ENCODE measurements around the gene DLK2.
"Not testable (repeated sequence)": the region's sequence is repeated elsewhere in the genome, so short reads cannot be mapped to it uniquely, and the experiment has no call there.

The DLK2 gene

DNA sequence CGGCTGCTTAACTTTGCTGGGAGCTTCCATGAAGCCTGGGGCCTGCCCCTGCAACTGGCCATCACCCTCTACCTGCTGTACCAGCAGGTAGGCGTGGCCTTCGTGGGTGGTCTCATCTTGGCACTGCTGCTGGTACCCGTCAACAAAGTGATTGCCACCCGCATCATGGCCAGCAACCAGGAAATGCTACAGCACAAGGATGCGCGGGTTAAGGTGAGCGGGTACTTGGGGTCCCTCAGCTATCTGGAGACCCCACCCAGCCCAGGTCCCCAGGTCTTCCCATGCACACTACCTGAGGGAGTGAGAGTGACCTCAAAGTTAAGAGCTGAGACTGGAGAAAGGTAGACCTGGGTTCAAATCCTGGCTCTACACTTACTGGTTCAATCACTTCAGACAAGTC lies 22.2 kb downstream of the DLK2 start:
- no peak for DNase-seq (ENCODE audit: extremely low read depth, low read depth)

DNA sequence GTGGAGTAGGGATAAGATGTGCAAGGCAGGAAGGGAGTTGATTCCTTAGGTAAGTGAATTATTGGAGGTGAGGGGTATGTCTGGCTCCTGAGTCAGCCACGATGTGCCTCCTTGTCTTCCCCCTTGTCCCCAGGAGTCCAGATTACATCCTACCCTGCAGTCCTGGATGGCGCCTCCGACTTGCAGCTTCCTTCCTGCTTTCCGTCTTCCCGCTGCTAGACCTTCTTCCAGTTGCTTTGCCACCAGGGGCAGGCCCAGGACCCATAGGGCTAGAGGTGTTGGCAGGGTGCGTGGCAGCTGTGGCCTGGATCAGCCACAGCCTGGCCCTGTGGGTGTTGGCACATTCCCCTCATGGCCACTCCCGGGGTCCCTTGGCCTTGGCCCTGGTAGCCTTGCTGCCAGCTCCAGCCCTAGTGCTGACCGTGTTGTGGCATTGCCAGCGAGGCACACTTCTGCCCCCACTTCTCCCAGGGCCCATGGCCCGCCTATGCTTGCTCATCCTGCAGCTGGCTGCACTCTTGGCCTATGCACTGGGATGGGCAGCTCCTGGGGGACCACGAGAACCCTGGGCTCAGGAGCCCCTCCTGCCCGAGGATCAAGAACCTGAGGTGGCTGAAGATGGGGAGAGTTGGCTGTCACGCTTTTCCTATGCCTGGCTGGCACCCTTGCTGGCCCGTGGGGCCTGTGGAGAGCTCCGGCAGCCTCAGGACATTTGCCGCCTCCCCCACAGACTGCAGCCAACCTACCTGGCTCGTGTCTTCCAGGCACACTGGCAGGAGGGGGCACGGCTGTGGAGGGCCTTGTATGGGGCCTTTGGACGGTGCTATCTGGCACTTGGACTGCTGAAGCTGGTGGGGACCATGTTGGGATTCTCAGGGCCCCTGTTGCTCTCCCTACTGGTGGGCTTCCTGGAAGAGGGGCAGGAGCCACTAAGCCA lies 23.1 kb downstream of the DLK2 start:
- TF ChIP-seq, protein P1, sequence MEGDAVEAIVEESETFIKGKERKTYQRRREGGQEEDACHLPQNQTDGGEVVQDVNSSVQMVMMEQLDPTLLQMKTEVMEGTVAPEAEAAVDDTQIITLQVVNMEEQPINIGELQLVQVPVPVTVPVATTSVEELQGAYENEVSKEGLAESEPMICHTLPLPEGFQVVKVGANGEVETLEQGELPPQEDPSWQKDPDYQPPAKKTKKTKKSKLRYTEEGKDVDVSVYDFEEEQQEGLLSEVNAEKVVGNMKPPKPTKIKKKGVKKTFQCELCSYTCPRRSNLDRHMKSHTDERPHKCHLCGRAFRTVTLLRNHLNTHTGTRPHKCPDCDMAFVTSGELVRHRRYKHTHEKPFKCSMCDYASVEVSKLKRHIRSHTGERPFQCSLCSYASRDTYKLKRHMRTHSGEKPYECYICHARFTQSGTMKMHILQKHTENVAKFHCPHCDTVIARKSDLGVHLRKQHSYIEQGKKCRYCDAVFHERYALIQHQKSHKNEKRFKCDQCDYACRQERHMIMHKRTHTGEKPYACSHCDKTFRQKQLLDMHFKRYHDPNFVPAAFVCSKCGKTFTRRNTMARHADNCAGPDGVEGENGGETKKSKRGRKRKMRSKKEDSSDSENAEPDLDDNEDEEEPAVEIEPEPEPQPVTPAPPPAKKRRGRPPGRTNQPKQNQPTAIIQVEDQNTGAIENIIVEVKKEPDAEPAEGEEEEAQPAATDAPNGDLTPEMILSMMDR (IDR thresholded peaks at IDR 0.05; ENCODE audit: low read depth, low read length, missing control alignments): no peak
- no peak for DNase-seq (ENCODE audit: extremely low read depth, low read depth)
- H3K4me3 ChIP-seq (replicated peaks; ENCODE audit: low read depth, low read length): no peak overlapping the region

More for the DNA sequence above, 22.2 kb downstream of the DLK2 start:
- no peak overlapping the region for H3K4me3 ChIP-seq (replicated peaks; ENCODE audit: low read depth, low read length)
- TF ChIP-seq, protein P1 (IDR thresholded peaks at IDR 0.05; ENCODE audit: low read depth, low read length, missing control alignments): no peak

GRCh38 chr6:43428874-43429273 lies 26.5 kb downstream of the DLK2 start:
- TF ChIP-seq, protein P1 (IDR thresholded peaks at IDR 0.05; ENCODE audit: low read depth, low read length, missing control alignments): no peak

DNA sequence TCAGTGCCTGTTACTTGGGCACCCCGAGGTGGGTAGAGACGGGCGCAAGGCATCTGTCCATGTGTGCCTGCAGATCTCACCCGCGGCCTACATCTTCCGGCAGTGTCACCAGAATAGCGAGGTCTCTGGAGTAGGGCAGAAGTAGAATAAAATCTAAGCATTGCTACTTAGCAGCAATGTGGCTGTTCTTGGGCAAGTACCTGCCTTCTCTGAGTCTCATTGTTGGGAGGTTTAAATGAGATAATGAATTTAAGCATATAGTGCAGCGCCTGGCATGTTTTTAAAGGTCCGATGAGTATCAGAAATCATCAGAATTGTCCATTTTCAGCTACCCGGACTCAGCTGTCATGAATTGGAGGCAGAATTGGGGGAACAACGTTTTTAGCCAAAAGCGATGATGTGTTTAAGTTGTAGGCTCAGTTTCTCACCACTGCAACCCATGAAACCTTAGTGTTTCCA lies 27.2 kb downstream of the DLK2 start:
- TF ChIP-seq, protein P1 (IDR thresholded peaks at IDR 0.05; ENCODE audit: low read depth, low read length, missing control alignments): no peak
- no peak for DNase-seq (ENCODE audit: extremely low read depth, low read depth)
- H3K4me3 ChIP-seq (replicated peaks; ENCODE audit: low read depth, low read length): peak overlapping the region; percentile 66

More at GRCh38 chr6:43428874-43429273, 26.5 kb downstream of the DLK2 start:
- no peak for DNase-seq (ENCODE audit: extremely low read depth, low read depth)
- H3K4me3 ChIP-seq (replicated peaks; ENCODE audit: low read depth, low read length): peak overlapping the region; percentile 66

- TF ChIP-seq, protein P1 (IDR thresholded peaks at IDR 0.05; ENCODE audit: low read depth, low read length, missing control alignments): peak; percentile 39
- H3K4me3 ChIP-seq (replicated peaks; ENCODE audit: low read depth, low read length): peak within 1 kb of the TSS; percentile 66
- peak; percentile 93 for DNase-seq (ENCODE audit: extremely low read depth, low read depth)
Measured at GRCh38 chr6:43427406-43428111, 27.8 kb downstream of the DLK2 start, which contains the start of gene ABCC10. TSS of gene ABCC10 (plus strand) at chr6:43427541. CDS start at chr6:43427979, 438 bp downstream.

- TF ChIP-seq, protein P1 (IDR thresholded peaks at IDR 0.05; ENCODE audit: low read depth, low read length, missing control alignments): no peak
- no peak for DNase-seq (ENCODE audit: extremely low read depth, low read depth)
- peak overlapping the region; percentile 66 for H3K4me3 ChIP-seq (replicated peaks; ENCODE audit: low read depth, low read length)
Measured at GRCh38 chr6:43426928-43427405, 28.4 kb downstream of the DLK2 start.

DNA sequence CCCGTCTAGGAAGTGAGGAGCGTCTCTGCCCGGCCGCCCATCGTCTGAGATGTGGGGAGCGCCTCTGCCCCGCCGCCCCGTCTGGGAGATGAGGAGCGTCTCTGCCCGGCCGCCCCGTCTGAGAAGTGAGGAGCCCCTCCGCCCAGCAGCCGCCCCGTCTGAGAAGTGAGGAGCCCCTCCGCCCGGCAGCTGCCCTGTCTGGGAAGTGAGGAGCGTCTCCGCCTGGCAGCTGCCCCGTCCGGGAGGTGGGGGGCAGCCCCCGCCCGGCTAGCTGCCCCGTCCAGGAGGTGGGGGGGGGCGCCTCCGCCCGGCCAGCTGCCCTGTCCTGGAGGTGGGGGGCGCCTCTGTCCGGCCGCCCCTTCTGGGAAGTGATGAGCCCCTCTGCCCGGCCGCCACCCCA lies 30.3 kb downstream of the DLK2 start:
- not testable (repeated sequence) for DNase-seq (ENCODE audit: extremely low read depth, low read depth); H3K4me3 ChIP-seq (replicated peaks; ENCODE audit: low read depth, low read length)
